SU-DHL-6 (cell line): ENCODE results near the gene GLIPR1.
A peak's percentile ranks its signal among the peaks of the same experiment; 100 is the strongest.

Experiments
- H2AFZ ChIP-seq: fragments of 200-600 bp; sonication (generic); 2 replicates; pipeline ENCODE4 v1.6.1; 2014; ENCODE audit warnings: low read depth, mild to moderate bottlenecking, moderate library complexity, mixed read lengths, antibody characterized with exemption, low read length; ENCODE audit not compliant: severe bottlenecking
- H3F3A ChIP-seq: fragments of 200-600 bp; shearing (Covaris generic); 2 replicates; pipeline ENCODE4 v1.6.0; 2016; ENCODE audit warnings: antibody characterized with exemption, mild to moderate bottlenecking; ENCODE audit not compliant: insufficient read depth
- H3K27ac ChIP-seq: fragments of 200-600 bp; sonication (generic); 2 replicates; pipeline ENCODE4 v1.5.1; 2016; ENCODE audit warnings: low read depth, mild to moderate bottlenecking, low read length, moderate library complexity, mixed read lengths
- H3K27me3 ChIP-seq: fragments of 200-600 bp; sonication (generic), shearing (Covaris generic); 2 replicates; pipeline ENCODE4 v1.6.0; 2014; ENCODE audit warnings: mild to moderate bottlenecking, low read length
- H3K36me3 ChIP-seq: fragments of 200-600 bp; sonication (generic); 2 replicates; pipeline ENCODE4 v1.6.1; 2014; ENCODE audit warnings: mild to moderate bottlenecking, low read length, mixed read lengths
- H3K4me2 ChIP-seq: fragments of 300-600, 200-600 bp; shearing (Covaris generic), sonication (generic); 2 replicates; pipeline ENCODE4 v1.6.0; 2014; ENCODE audit warnings: low read length, low read depth, mild to moderate bottlenecking; ENCODE audit not compliant: poor library complexity, severe bottlenecking
- H3K4me3 ChIP-seq: fragments of 200-600 bp; sonication (generic); 2 replicates; pipeline ENCODE4 v1.5.1; 2014; ENCODE audit warnings: antibody characterized with exemption, low read length, mild to moderate bottlenecking, mixed read lengths; ENCODE audit not compliant: insufficient read depth, poor library complexity, severe bottlenecking
- H3K79me2 ChIP-seq: fragments of 200-600 bp; sonication (generic); 2 replicates; pipeline ENCODE4 v1.6.1; 2014; ENCODE audit warnings: mild to moderate bottlenecking, low read length, moderate library complexity; ENCODE audit not compliant: insufficient read depth
- H3K9ac ChIP-seq: fragments of 200-600 bp; sonication (generic); 2 replicates; pipeline ENCODE4 v1.7.0; 2014; ENCODE audit warnings: mild to moderate bottlenecking, low read length
- H3K9me2 ChIP-seq: fragments of 200-600 bp; sonication (generic); replicated peaks from 2 replicates; pipeline ENCODE4 v1.6.1; 2014; ENCODE audit warnings: low read length; ENCODE audit not compliant: insufficient read depth
- H3K9me3 ChIP-seq: fragments of 200-600 bp; sonication (generic); 2 replicates; pipeline ENCODE4 v1.6.1; 2014; ENCODE audit warnings: low read length, mixed read lengths; ENCODE audit not compliant: insufficient read depth
- H4K20me1 ChIP-seq: fragments of 200-600 bp; sonication (generic); 2 replicates; pipeline ENCODE4 v1.6.1; 2014; ENCODE audit warnings: low read depth, mild to moderate bottlenecking, antibody characterized with exemption, low read length, moderate library complexity, mixed read lengths
- CTCF ChIP-seq: fragments of 200-600 bp; sonication (generic); IDR thresholded peaks from one replicate; pipeline ENCODE4 v1.5.1; 2017; ENCODE audit warnings: antibody characterized with exemption, mild to moderate bottlenecking, low read length, moderate library complexity; ENCODE audit not compliant: insufficient read depth, poor library complexity, severe bottlenecking
- EZH2phosphoT487 ChIP-seq: fragments of 200-600 bp; sonication (generic), shearing (Covaris generic); conservative IDR thresholded peaks from 2 replicates; pipeline ENCODE4 v1.6.1; 2018; ENCODE audit warnings: mild to moderate bottlenecking, antibody characterized with exemption, low read length, moderate library complexity, mixed read lengths

Gene GLIPR1

GRCh38 chr12:75525263-75525662, 44.7 kb downstream of the GLIPR1 start:
- Histone ChIP-seq H3F3A (no peaks in the 10 kb centered on the region), H3K9ac (no peak overlapping the region), H3K9me2 (no peaks in the 10 kb centered on the region), H3K9me3 (no peaks in the 10 kb centered on the region), H3K27ac (no peak overlapping the region), H3K4me2 (no peak overlapping the region), H3K4me3 (no peak overlapping the region), H3K79me2 (no peaks in the 10 kb centered on the region), H2AFZ (no peak overlapping the region), H3K27me3 (no peaks in the 10 kb centered on the region), H3K36me3 (no peaks in the 10 kb centered on the region), H4K20me1 (no peaks in the 10 kb centered on the region)
- TF ChIP-seq EZH2phosphoT487 (no peak), CTCF (no peak)

GRCh38 chr12:75526655-75527511, 46.3 kb downstream of the GLIPR1 start:
- no peak overlapping the region for H3K4me3 ChIP-seq
- no peaks in the 10 kb centered on the region for H3K9me3 ChIP-seq
- H3K79me2 ChIP-seq = no peaks in the 10 kb centered on the region
- no peaks in the 10 kb centered on the region for H3F3A ChIP-seq
- H3K4me2 ChIP-seq = no peak overlapping the region
- H3K9me2 ChIP-seq = no peaks in the 10 kb centered on the region
- no peak for TF ChIP-seq EZH2phosphoT487
- TF ChIP-seq CTCF = peak; percentile 51
- no peak overlapping the region for H3K27ac ChIP-seq
- no peaks in the 10 kb centered on the region for H3K27me3 ChIP-seq
- no peaks in the 10 kb centered on the region for H4K20me1 ChIP-seq
- H3K9ac ChIP-seq = no peak overlapping the region
- H2AFZ ChIP-seq = no peak overlapping the region
- H3K36me3 ChIP-seq = no peaks in the 10 kb centered on the region

GRCh38 chr12:75528272-75528671, 47.7 kb downstream of the GLIPR1 start:
- Histone ChIP-seq H3K9me2 (no peaks in the 10 kb centered on the region), H3K27me3 (no peaks in the 10 kb centered on the region), H2AFZ (no peak overlapping the region), H3F3A (no peaks in the 10 kb centered on the region), H3K36me3 (no peaks in the 10 kb centered on the region), H3K9me3 (no peaks in the 10 kb centered on the region), H3K79me2 (no peaks in the 10 kb centered on the region), H4K20me1 (no peaks in the 10 kb centered on the region), H3K4me2 (no peak overlapping the region), H3K27ac (no peak overlapping the region), H3K4me3 (no peak overlapping the region), H3K9ac (no peak overlapping the region)
- TF ChIP-seq CTCF (no peak), EZH2phosphoT487 (no peak)
